Activated CD8-positive, alpha-beta memory T cell treated with anti-CD3 and anti-CD28 coated beads for 36 hours (primary cell): ENCODE results near the gene HSPA1B. TPM values are rescaled to one million over a fixed set of nuclear protein-coding genes. Genes with fewer than 3 reads are reported as not detected.
"Not testable (repeated sequence)": the region's sequence is repeated elsewhere in the genome, so short reads cannot be mapped to it uniquely, and the experiment has no call there.

Experiments used
- CTCF ChIA-PET: fragments of 350-600 bp; sonication (Branson Sonifier 250); formaldehyde crosslinking; loops from one replicate; lab custom pipeline; 2021; ENCODE audit warnings: antibody characterized with exemption; lab: Charles Lee
- POLR2A ChIA-PET: fragments of 350-600 bp; sonication (Branson Sonifier 250); formaldehyde crosslinking; loops from one replicate; lab custom pipeline; 2021; ENCODE audit warnings: antibody characterized with exemption; lab: Charles Lee
- total RNA-seq, 2 experiments: library from RNA; stranded (reverse); gene quantifications; one replicate each; pipeline ENCODE4 v1.2.3, GENCODE V29; 2021

HSPA1B gene
- total RNA-seq, 2 experiments from 2014 or later = 82.6 to 86.9 TPM

GRCh38 chr6:31836047-31836473, 8.5 kb downstream of the HSPA1B start:
- ChIA-PET POLR2A (interaction anchor here (0.7 to 1.4 kb wide), 4 partner anchors 9 to 39 kb away, joined by 3 to 7 read pairs (median 4); partner anchors contain the start of gene NEU1), CTCF (interaction anchor here (0.7 to 3.1 kb wide), 6 partner anchors 27 to 153 kb away, joined by 3 to 8 read pairs (median 4); partner anchors contain the start of genes NEU1 and VARS1)

- POLR2A ChIA-PET = interaction anchor here (0.7 to 1.2 kb wide), 4 partner anchors 23 to 40 kb away, joined by 3 to 7 read pairs (median 4); partner anchors contain the start of gene NEU1
Observed at GRCh38 chr6:31836474-31837368, 9.2 kb downstream of the HSPA1B start.

GRCh38 chr6:31837369-31838113, 10.0 kb downstream of the HSPA1B start:
- ChIA-PET CTCF (interaction anchor here (0.6 to 3.1 kb wide), 5 partner anchors 26 to 98 kb away, joined by 3 to 8 read pairs (median 4); partner anchors contain the start of genes MSH5 and NEU1), POLR2A (interaction anchor here (0.7 to 1.7 kb wide), 3 partner anchors 8 to 25 kb away, joined by 4 read pairs; partner anchors contain the start of gene NEU1)

More at GRCh38 chr6:31836474-31837368, 9.2 kb downstream of the HSPA1B start:
- CTCF ChIA-PET = interaction anchor here (0.6 to 3.1 kb wide), 6 partner anchors 26 to 97 kb away, joined by 3 to 8 read pairs (median 4); partner anchors contain the start of genes MSH5 and NEU1

- POLR2A ChIA-PET = interaction anchor here (0.6 to 1.7 kb wide), 3 partner anchors 8 to 260 kb away, joined by 3 to 7 read pairs (median 4); no protein-coding TSS in a partner anchor
Observed at GRCh38 chr6:31838114-31838553, 10.6 kb downstream of the HSPA1B start.

GRCh38 chr6:31838968-31839367, 11.4 kb downstream of the HSPA1B start:
- ChIA-PET CTCF (interaction anchor here (0.9 kb wide), 2 partner anchors 28 to 68 kb away, joined by 3 to 4 read pairs; no protein-coding TSS in a partner anchor), POLR2A (interaction anchor here (1.7 kb wide), 1 partner anchor 9 kb away, joined by 4 read pairs; no protein-coding TSS in a partner anchor)

More at GRCh38 chr6:31838114-31838553, 10.6 kb downstream of the HSPA1B start:
- CTCF ChIA-PET = interaction anchor here (0.6 kb wide), 1 partner anchor 52 kb away, joined by 3 read pairs; no protein-coding TSS in a partner anchor

GRCh38 chr6:31839779-31840126, 12.2 kb downstream of the HSPA1B start:
- CTCF ChIA-PET = interaction anchor here (0.5 kb wide), 1 partner anchor 9 kb away, joined by 3 read pairs; no protein-coding TSS in a partner anchor
- POLR2A ChIA-PET = interaction anchor here (0.8 kb wide), 1 partner anchor 12 kb away, joined by 3 read pairs; the partner anchor contains the start of gene HSPA1B

- CTCF ChIA-PET = no interaction called here
Observed at GRCh38 chr6:31842053-31842452, 14.5 kb downstream of the HSPA1B start.

GRCh38 chr6:31844507-31844906, 17.0 kb downstream of the HSPA1B start:
- ChIA-PET CTCF (no interaction called here), POLR2A (interaction anchor here (1.3 to 2.3 kb wide), 2 partner anchors 9 to 18 kb away, joined by 6 to 9 read pairs; partner anchors contain the start of gene NEU1)

More at GRCh38 chr6:31842053-31842452, 14.5 kb downstream of the HSPA1B start:
- POLR2A ChIA-PET = no interaction called here

GRCh38 chr6:31847276-31847978, 19.9 kb downstream of the HSPA1B start:
- ChIA-PET POLR2A (interaction anchor here (0.6 kb wide), 2 partner anchors 12 to 15 kb away, joined by 3 to 9 read pairs; partner anchors contain the start of gene NEU1), CTCF (no interaction called here)

GRCh38 chr6:31850765-31851484, 23.4 kb downstream of the HSPA1B start:
- POLR2A ChIA-PET = interaction anchor here (0.5 kb wide), 1 partner anchor 67 kb away, joined by 5 read pairs; no protein-coding TSS in a partner anchor
- CTCF ChIA-PET = no interaction called here

- ChIA-PET POLR2A (no interaction called here), CTCF (no interaction called here)
Observed at GRCh38 chr6:31851485-31851832, 23.9 kb downstream of the HSPA1B start.

GRCh38 chr6:31851980-31852718, 24.6 kb downstream of the HSPA1B start:
- CTCF ChIA-PET, POLR2A ChIA-PET: not testable (repeated sequence)

GRCh38 chr6:31857774-31858173, 30.2 kb downstream of the HSPA1B start:
- POLR2A ChIA-PET = interaction anchor here (1.0 kb wide), 1 partner anchor 1114 kb away, joined by 3 read pairs; no protein-coding TSS in a partner anchor
- CTCF ChIA-PET = not testable (repeated sequence)

- POLR2A ChIA-PET = no interaction called here
- CTCF ChIA-PET = no interaction called here
Observed at GRCh38 chr6:31858707-31859106, 31.2 kb downstream of the HSPA1B start.

GRCh38 chr6:31859923-31860322, 32.4 kb downstream of the HSPA1B start:
- ChIA-PET POLR2A (interaction anchor here (0.5 to 0.6 kb wide), 2 partner anchors 30 to 39 kb away, joined by 3 to 4 read pairs; no protein-coding TSS in a partner anchor), CTCF (no interaction called here)

GRCh38 chr6:31860349-31860748, 32.8 kb downstream of the HSPA1B start:
- POLR2A ChIA-PET = interaction anchor here (0.5 kb wide), 1 partner anchor 30 kb away, joined by 3 read pairs; no protein-coding TSS in a partner anchor
- CTCF ChIA-PET = no interaction called here
